ENCODE measurements around the gene DDX31. TPM values are rescaled to one million over a fixed set of nuclear protein-coding genes. Genes with fewer than 3 reads are reported as not detected.

Gene DDX31
- total RNA-seq, 2 experiments from 2014 or later: 28.3 to 28.8 TPM

- TF ChIP-seq EZH2phosphoT487 (IDR thresholded peaks at IDR 0.05; ENCODE audit: borderline replicate concordance, low read depth, low read length): no peak
- no peak for TF ChIP-seq CTCF (conservative IDR thresholded peaks at IDR 0.05; ENCODE audit: low read length)
- Histone ChIP-seq H3K27ac (ENCODE audit: low read depth, low read length, poor library complexity, severe bottlenecking) (no peak overlapping the region), H3K9me3 (ENCODE audit: low read length) (no peaks in the 10 kb centered on the region), H3K4me1 (ENCODE audit: insufficient read depth, low read length, poor library complexity, severe bottlenecking) (no peaks in the 10 kb centered on the region), H3K9me2 (ENCODE audit: insufficient read depth, low read length) (no peaks in the 10 kb centered on the region), H3K79me2 (ENCODE audit: insufficient read depth, low read depth, low read length) (no peaks in the 10 kb centered on the region), H3K4me2 (ENCODE audit: low read length) (no peak overlapping the region), H3K4me3 (ENCODE audit: low read depth, low read length, poor library complexity, severe bottlenecking) (no peak overlapping the region), H4K20me1 (ENCODE audit: insufficient read depth, low read length) (no peaks in the 10 kb centered on the region), H3K36me3 (ENCODE audit: insufficient read depth, low read length) (peaks cover 29% of the 10 kb centered on the region), H2AFZ (ENCODE audit: low read length) (no peak overlapping the region)
- POLR2A ChIA-PET: interaction anchor here (0.6 kb wide), 1 partner anchor 21 kb away, joined by 4 read pairs; no protein-coding TSS in a partner anchor
- intact Hi-C loops (cut with micrococcal nuclease; ENCODE audit: unreplicated experiment): no loop called here
- DNase-seq (ENCODE audit: low spot score): no peak
- CTCF ChIA-PET (ENCODE audit: unreplicated experiment): no interaction called here
- no TSS peak for BruUV-seq (replicated peaks)
These were observed 78.5 kb downstream of the DDX31 start for GRCh38 chr9:132591244-132591643.

- Histone ChIP-seq H3K27ac (ENCODE audit: low read depth, low read length, poor library complexity, severe bottlenecking) (no peak overlapping the region), H3K9me3 (ENCODE audit: low read length) (no peaks in the 10 kb centered on the region), H3K4me2 (ENCODE audit: low read length) (no peak overlapping the region), H3K36me3 (ENCODE audit: insufficient read depth, low read length) (peaks cover 22% of the 10 kb centered on the region), H2AFZ (ENCODE audit: low read length) (no peak overlapping the region), H3K79me2 (ENCODE audit: insufficient read depth, low read depth, low read length) (no peaks in the 10 kb centered on the region), H4K20me1 (ENCODE audit: insufficient read depth, low read length) (no peaks in the 10 kb centered on the region), H3K4me3 (ENCODE audit: low read depth, low read length, poor library complexity, severe bottlenecking) (no peak overlapping the region), H3K4me1 (ENCODE audit: insufficient read depth, low read length, poor library complexity, severe bottlenecking) (no peaks in the 10 kb centered on the region), H3K9me2 (ENCODE audit: insufficient read depth, low read length) (no peaks in the 10 kb centered on the region)
- BruUV-seq (replicated peaks): no TSS peak
- TF ChIP-seq CTCF (conservative IDR thresholded peaks at IDR 0.05; ENCODE audit: low read length) (no peak), EZH2phosphoT487 (IDR thresholded peaks at IDR 0.05; ENCODE audit: borderline replicate concordance, low read depth, low read length) (no peak)
- intact Hi-C loops (cut with micrococcal nuclease; ENCODE audit: unreplicated experiment): no loop called here
- no peak for DNase-seq (ENCODE audit: low spot score)
- POLR2A ChIA-PET: no interaction called here
- CTCF ChIA-PET (ENCODE audit: unreplicated experiment): no interaction called here
These were observed 79.2 kb downstream of the DDX31 start for GRCh38 chr9:132590318-132591182.

DNA sequence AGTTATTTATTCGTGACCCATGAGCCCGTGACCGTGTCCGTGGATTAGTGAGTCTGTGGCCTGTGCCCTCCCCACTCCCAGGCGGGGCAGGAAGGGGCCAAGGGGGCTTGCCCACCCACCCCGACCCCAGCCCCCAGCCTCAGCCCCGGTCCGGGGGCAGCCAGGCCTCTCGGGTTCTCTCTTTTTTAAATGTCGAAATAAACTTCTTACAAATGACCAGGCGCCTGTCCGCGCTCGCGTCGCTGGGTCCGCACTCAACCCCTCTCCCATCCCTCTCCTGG lies 79.8 kb downstream of the DDX31 start:
- no peaks in the 10 kb centered on the region for H3K9me3 ChIP-seq (ENCODE audit: low read length)
- DNase-seq (ENCODE audit: low spot score): no peak
- peaks cover 16% of the 10 kb centered on the region for H3K36me3 ChIP-seq (ENCODE audit: insufficient read depth, low read length)
- H4K20me1 ChIP-seq (ENCODE audit: insufficient read depth, low read length): no peaks in the 10 kb centered on the region
- H3K9me2 ChIP-seq (ENCODE audit: insufficient read depth, low read length): no peaks in the 10 kb centered on the region
- H2AFZ ChIP-seq (ENCODE audit: low read length): no peak overlapping the region
- BruUV-seq (replicated peaks): no TSS peak
- H3K79me2 ChIP-seq (ENCODE audit: insufficient read depth, low read depth, low read length): no peaks in the 10 kb centered on the region
- H3K4me3 ChIP-seq (ENCODE audit: low read depth, low read length, poor library complexity, severe bottlenecking): no peak overlapping the region
- H3K27ac ChIP-seq (ENCODE audit: low read depth, low read length, poor library complexity, severe bottlenecking): no peak overlapping the region
- TF ChIP-seq EZH2phosphoT487 (IDR thresholded peaks at IDR 0.05; ENCODE audit: borderline replicate concordance, low read depth, low read length) (no peak), CTCF (conservative IDR thresholded peaks at IDR 0.05; ENCODE audit: low read length) (no peak)
- no peak overlapping the region for H3K4me2 ChIP-seq (ENCODE audit: low read length)
- ChIA-PET POLR2A (no interaction called here), CTCF (ENCODE audit: unreplicated experiment) (no interaction called here)
- intact Hi-C loops (cut with micrococcal nuclease; ENCODE audit: unreplicated experiment): no loop called here
- H3K4me1 ChIP-seq (ENCODE audit: insufficient read depth, low read length, poor library complexity, severe bottlenecking): no peaks in the 10 kb centered on the region
